DND-41 (cell line): Measurements from ENCODE around the gene PM20D1.

Source experiments
- ATAC-seq: fragments of 200-7000 bp; cut with Tn5 transposase; 3 replicates; pipeline ENCODE4 v1.9.1; 2021; ENCODE audit warnings: low read depth; ENCODE audit not compliant: insufficient read depth
- DNase-seq: peaks from one replicate; pipeline ENCODE4 v3.0.0-alpha.2; 2020
- H2AFZ ChIP-seq: 2 replicates; pipeline ENCODE4 v1.6.0; 2012; ENCODE audit warnings: low read depth, low read length
- H3K27ac ChIP-seq: 2 replicates; pipeline ENCODE4 v1.5.1; 2012; ENCODE audit warnings: low read length, inconsistent platforms
- H3K27me3 ChIP-seq: fragments of 200-600 bp; sonication (generic); 2 replicates; pipeline ENCODE4 v1.6.0; 2012; ENCODE audit warnings: low read length, mild to moderate bottlenecking, inconsistent platforms; ENCODE audit not compliant: insufficient read depth, poor library complexity
- H3K36me3 ChIP-seq: 2 replicates; pipeline ENCODE4 v1.5.1; 2012; ENCODE audit warnings: low read length, inconsistent platforms; ENCODE audit not compliant: insufficient read depth
- H3K4me1 ChIP-seq: 2 replicates; pipeline ENCODE4 v1.5.1; 2012; ENCODE audit warnings: mild to moderate bottlenecking, low read length; ENCODE audit not compliant: insufficient read depth
- H3K4me2 ChIP-seq: 2 replicates; pipeline ENCODE4 v1.6.0; 2012; ENCODE audit warnings: mild to moderate bottlenecking, moderate library complexity, low read length, inconsistent platforms; ENCODE audit not compliant: insufficient read depth
- H3K4me3 ChIP-seq, 2 experiments: fragments of 200-600 bp in 1 of 2; shearing (Covaris generic) in 1 of 2; 2 replicates each; pipeline ENCODE4 v1.5.1; 2012 to 2016; ENCODE audit warnings: inconsistent platforms in 2 of 2, low read length in 2 of 2, mild to moderate bottlenecking in 2 of 2, low read depth in 1 of 2, moderate library complexity in 1 of 2
- H3K79me2 ChIP-seq: 2 replicates; pipeline ENCODE4 v1.6.0; 2012; ENCODE audit warnings: low read length, inconsistent platforms; ENCODE audit not compliant: insufficient read depth
- H3K9ac ChIP-seq: 2 replicates; pipeline ENCODE4 v1.6.0; 2012; ENCODE audit warnings: low read depth, mild to moderate bottlenecking, inconsistent platforms, low read length, moderate library complexity
- H3K9me3 ChIP-seq: 2 replicates; pipeline ENCODE4 v1.5.1; 2012; ENCODE audit warnings: low read length, moderate library complexity, mild to moderate bottlenecking, inconsistent platforms; ENCODE audit not compliant: insufficient read depth, severe bottlenecking
- H4K20me1 ChIP-seq: 2 replicates; pipeline ENCODE4 v1.6.0; 2012; ENCODE audit warnings: low read length; ENCODE audit not compliant: insufficient read depth
- CTCF ChIP-seq: IDR thresholded peaks from 2 replicates; pipeline ENCODE4 v1.5.1; 2012; ENCODE audit warnings: borderline replicate concordance, low read length, moderate library complexity, mild to moderate bottlenecking; ENCODE audit not compliant: poor library complexity, severe bottlenecking; ENCODE audit errors: extremely low read depth
- EZH2 ChIP-seq: IDR thresholded peaks from 3 replicates; pipeline ENCODE4 v1.6.1; 2012; ENCODE audit warnings: borderline replicate concordance, low read depth, mild to moderate bottlenecking, moderate library complexity, low read length, inconsistent platforms; ENCODE audit not compliant: severe bottlenecking

Gene PM20D1

GRCh38 chr1:205810448-205811157 lies 39.3 kb downstream of the PM20D1 start:
- ATAC-seq (no peak), DNase-seq (peak; percentile 13)
- Histone ChIP-seq H3K79me2 (peaks cover 73% of the 10 kb centered on the region), H3K9ac (peak overlapping the region; percentile 90; the same call in 1 of the 2 replicates), H2AFZ (no peak overlapping the region), H3K4me3 (peak overlapping the region in 1 of 2 experiments; percentile 1; a peak in 2 of 4 replicates), H3K36me3 (peaks cover 45% of the 10 kb centered on the region), H4K20me1 (peaks cover 28% of the 10 kb centered on the region), H3K27me3 (no peaks in the 10 kb centered on the region), H3K27ac (no peak overlapping the region), H3K4me2 (peak overlapping the region; percentile 97), H3K4me1 (peaks cover 78% of the 10 kb centered on the region), H3K9me3 (no peaks in the 10 kb centered on the region)
- TF ChIP-seq EZH2 = no peak
- peak; percentile 44 for TF ChIP-seq CTCF

GRCh38 chr1:205809942-205810345 lies 40.0 kb downstream of the PM20D1 start:
- Histone ChIP-seq H3K4me1 (peaks cover 83% of the 10 kb centered on the region), H3K79me2 (peaks cover 79% of the 10 kb centered on the region), H3K9ac (no peak overlapping the region; the same call in 1 of the 2 replicates), H3K36me3 (peaks cover 52% of the 10 kb centered on the region), H3K4me2 (peak overlapping the region; percentile 97), H3K27me3 (no peaks in the 10 kb centered on the region), H4K20me1 (peaks cover 35% of the 10 kb centered on the region), H2AFZ (no peak overlapping the region), H3K27ac (no peak overlapping the region; the same call in 1 of the 2 replicates), H3K9me3 (no peaks in the 10 kb centered on the region), H3K4me3 (peak overlapping the region in 1 of 2 experiments; percentile 1; a peak in 2 of 4 replicates)
- TF ChIP-seq CTCF (no peak), EZH2 (no peak)
- DNase-seq (no peak), ATAC-seq (no peak)

GRCh38 chr1:205809469-205809868 lies 40.5 kb downstream of the PM20D1 start:
- Histone ChIP-seq H3K4me2 (peak overlapping the region; percentile 97), H3K4me3 (peak overlapping the region in 1 of 2 experiments; percentile 1; a peak in 1 of 4 replicates)

More at GRCh38 chr1:205809469-205809868, 40.5 kb downstream of the PM20D1 start:
- Histone ChIP-seq H2AFZ (no peak overlapping the region), H3K9me3 (no peaks in the 10 kb centered on the region), H3K79me2 (peaks cover 83% of the 10 kb centered on the region), H4K20me1 (peaks cover 38% of the 10 kb centered on the region), H3K9ac (no peak overlapping the region; the same call in 1 of the 2 replicates), H3K27me3 (no peaks in the 10 kb centered on the region), H3K4me1 (peaks cover 80% of the 10 kb centered on the region), H3K36me3 (peaks cover 53% of the 10 kb centered on the region), H3K27ac (0 out of 2 replicates have a peak overlapping the region, but pooled peaks have one; percentile 1)
- TF ChIP-seq EZH2 (no peak), CTCF (no peak)
- ATAC-seq (no peak), DNase-seq (no peak)
